HuH-7.5 (cell line): ENCODE results near the gene RPS18.

Experiments used
- DNase-seq: peaks from one replicate; pipeline ENCODE4 v3.0.0; 2011; ENCODE audit warnings: low spot score

Gene RPS18

DNA sequence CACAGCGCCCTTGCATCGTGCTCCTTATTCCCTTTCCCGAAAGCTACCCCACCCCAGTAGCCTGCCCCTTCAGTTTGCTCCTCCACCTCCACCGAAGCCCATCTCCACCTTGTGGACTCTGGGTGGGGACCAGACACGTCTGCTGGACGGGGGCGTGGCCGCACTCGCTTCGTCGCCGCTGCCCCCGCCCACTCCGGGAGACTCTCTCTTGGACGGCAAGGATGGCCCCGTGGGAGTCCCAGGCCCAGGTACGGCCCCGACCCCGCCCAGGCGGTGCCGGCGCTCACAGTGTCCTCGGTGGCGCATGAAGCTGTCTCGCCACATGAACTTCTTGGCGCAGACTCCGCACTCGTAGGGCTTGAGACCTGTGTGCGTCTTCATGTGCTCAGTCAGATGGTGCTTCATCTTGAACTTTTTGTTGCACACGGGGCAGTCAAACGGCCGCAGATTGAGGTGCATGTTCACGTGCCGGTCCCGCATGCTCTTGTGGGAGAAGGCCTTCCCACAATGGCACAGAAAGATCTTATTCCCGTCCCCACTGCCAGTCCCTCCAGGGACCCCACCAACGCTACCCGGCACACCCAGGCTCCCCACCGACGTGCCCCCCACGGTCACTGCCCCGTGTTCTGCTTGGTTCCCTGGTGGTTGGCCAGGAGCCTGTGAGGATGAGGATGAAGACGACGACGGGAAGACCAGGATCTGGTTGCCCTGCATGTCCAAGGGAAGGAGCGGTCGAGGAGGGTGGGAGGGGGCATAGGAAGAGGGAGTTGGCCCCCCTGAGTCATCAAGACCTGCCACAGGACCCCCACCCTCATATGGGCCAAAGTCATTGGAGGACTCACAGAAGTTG is 43.3 kb downstream of the RPS18 start:
- no peak for DNase-seq

DNA sequence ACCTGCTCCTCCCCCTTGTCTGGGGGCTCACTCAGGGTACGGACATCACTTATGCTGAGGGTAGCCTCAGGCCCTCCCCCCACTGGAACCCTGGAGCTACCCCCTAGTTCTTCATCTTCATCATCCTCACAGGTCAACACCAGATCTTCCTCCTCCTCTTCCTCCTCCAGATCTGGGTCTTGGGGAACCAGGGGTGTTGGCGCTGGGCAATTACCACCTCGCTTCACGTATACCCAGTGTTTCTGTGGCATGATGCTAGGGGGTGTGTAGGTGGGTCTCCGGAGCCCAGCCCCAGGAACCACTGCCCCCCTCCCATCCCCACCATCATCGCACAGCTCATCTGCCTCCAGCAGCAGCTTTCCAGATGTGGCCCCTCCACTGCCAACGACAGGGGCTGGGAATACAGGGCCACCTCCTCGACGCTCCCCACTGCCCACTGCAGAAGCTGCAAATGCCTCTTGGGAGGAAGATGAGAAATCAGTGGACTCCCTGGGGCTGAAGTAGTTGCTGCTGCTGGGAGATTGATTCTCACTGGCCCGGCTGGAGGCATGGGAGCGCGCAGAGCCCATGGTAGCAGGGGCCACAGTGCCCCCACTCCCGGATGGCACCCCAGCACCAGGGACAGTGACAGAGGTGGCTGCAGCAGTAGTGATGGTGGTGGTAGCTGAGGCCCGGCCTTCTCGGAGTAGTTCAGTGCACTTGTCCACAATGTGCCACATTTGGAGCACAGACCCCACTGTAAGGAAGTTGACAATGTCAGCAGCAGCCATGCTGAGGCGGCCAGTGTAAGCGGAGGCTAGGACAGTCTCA is 44.1 kb downstream of the RPS18 start:
- no peak for DNase-seq

DNA sequence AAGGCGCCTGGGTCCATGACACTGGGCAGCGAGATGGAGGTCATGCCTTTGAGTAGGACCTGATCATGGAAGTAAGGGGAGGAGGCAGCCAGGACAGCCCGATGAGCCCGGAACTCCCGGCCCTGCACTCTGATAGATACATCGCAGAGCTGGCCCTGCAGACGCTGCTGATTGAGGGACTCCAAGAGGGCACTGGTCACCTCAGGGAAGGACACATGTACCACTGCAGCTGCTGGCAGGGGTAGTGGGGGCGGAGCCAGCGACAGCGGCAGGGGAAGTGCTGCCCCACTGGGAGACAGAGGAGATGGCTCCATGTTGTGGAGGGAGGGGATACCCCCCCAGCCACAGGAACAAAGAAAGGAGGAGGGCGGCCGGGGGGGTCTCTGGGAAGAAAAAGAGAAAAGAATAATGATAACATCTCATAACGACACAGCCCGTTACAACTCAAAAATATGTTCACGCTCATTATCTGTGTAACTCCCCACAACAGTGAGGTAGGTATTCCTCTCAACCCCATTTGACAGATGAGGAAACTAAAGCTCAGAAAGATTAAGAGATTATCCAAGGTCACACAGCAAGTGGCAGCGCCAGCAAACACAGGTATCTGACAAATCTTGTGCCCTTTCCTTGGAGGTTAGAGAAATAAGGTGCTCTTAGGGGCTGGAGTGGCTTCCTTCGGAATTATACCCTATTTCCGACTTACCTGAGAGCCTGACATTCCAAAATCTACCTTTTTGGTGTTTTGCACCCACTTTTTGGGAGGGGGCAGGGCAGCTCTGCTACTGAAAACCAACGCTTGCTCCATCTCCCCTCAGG is 44.9 kb downstream of the RPS18 start:
- DNase-seq = no peak

DNA sequence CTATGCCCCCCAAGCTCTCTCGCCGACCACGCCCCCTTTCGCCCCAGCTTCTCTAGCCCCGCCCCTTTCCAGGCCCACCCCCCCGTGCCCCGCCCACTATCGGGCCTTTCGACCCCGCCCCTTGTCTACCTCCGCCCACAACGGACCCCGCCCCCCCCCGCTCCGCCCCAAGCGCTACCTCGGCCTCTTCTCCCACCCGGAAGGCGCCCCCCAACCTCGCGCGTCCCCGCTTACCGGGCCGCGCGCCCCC is 45.5 kb downstream of the RPS18 start:
- DNase-seq = peak; percentile 56

DNA sequence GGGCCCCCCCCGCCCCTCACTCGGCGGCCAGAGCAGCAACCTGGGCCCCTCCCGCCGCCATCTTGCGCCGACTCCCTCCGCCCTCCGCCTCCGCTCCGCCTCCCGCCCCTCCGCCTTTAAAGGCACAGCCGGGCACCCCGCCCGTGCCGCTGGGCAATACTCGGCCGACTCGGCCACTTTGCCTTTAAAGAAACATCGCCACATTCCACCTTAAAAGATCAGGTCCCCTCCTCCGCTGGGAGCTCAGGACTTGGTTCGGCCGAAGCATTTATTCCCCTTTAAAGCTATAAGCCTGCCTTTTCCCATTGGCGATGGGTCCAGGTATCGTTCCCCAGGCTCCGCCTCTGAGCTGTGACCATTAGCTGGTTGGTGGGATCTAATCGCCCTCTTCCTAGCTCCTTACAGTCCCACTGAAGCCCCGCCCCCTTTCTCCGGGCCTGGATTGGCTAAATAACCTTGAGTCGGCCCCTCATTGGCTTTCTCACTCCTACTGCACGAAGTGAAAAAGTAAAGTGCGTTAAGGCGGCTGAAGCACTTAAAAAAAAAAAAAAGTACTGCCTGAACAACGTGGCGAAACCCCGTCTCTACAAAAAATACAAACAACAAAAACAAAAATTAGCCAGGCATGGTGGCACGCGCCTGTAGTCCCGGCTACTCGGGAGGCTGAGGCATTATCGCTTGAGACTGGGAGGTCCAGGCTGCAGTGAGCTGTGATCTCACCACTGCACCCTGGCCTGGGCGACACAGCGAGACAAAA is 46.0 kb downstream of the RPS18 start, which contains the start of gene ZBTB22:
Gene ZBTB22, minus strand, starts transcription at position 76 of the 757 bp plus-strand sequence. CDS start 828 bp downstream, outside the sequence.
- peak; percentile 84 for DNase-seq

DNA sequence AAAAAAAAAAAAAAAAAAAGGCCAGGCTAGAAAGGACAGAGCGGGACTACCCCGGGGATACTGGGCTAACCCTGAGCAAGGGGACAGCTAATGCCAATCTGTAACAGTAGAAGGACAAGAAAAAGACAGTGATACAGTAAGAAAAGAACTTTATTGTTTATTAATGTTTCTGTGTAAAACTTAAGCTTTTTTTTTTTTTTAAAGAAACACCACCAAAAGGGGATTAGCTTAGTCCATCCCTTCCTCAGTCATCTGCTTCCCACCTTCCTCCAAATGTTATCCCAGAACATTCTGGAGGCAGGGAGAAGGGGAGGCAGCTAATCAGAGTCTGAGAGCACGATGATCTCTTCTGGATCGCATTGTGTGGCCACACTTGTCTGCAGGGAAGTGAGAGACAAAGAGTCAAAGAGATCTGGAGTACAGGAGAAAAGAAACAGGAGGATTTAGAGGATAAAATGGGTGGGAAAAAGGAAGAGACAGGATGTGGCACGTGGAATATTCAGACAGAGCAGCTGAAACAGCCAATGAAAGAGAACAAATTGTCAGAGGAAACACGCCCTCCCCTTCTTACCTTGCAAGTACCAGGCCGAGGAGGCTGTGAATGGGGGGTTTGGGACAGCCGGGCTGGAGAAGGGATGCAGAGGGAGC is 46.7 kb downstream of the RPS18 start:
- DNase-seq = no peak

DNA sequence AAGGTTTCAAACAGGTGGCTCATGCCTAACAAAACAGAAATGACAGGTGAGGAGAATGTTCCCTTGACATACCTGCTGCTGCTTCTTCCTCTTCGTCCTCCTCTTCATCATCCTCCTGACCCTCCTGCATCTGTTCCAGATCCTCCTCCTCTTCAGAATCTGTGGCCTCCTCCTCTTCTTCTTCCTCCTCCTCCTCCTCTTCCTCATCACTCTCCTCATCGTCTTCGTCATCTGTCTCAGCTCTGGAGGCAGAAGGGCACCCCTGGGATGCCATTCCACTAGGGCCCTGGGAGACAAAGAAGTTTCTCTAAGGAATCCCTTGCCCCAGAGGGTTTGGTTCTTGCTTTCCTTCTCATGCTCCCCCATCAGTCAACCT is 48.1 kb downstream of the RPS18 start:
- DNase-seq = no peak

DNA sequence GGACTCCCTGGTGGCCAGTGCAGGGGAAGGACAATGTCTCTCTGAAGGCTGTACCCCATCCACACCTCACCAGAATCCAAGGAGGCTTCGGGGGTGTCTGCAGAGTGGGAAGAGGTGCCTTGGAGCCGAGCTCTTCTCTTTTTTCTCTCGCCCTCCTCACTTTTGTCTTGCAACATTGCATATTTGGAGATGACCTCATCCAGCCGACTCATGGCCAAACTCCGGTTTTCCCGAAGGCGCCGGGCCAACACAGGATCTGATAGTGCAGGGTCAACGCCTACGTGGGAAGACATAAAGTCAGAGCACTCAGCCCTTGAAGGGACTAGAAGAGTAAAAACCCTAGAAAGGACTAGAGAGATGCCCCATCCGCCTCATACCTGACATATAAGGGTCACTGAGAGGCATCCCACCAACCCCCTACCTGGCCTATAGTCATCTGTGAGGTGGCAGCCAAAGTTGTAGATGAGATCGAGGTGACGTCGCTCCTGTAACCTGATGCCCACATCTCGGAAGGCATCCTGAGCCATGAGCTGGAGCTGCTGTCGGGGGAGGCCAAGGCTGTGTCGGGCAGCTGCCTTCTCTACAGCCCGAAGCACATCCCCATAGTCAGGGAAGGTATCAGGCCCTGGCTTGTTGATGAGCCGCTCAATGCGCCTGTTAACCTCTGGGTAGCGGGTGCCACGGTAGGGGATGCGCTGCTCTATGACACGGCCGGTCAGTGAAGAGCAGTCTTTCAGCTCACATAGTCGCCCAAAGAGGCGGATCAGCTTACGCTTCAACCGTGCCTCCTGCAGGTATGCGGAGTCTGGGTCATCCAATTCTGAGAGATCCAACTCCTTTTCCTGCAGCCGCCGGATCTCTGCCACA is 48.7 kb downstream of the RPS18 start:
- DNase-seq = no peak

DNA sequence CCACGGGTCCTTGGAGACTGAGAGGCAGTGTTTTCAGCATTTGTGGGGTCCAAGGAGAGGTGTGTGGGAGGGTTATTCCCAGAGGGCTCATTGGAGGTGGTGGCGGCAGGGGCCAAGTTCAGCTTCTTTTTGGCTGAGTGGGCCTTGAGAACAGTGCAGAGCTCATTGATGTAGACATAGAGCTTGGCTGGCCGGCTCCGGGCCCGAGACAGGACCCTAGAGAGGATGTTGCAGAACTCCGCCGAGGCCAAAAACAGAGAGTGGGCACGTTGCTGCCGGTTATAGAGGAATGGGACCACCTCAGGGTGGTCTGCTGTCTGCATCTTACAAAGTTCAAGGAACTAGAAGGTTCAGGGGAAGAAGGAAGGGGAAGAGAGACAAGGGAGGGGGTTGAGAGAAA is 49.4 kb downstream of the RPS18 start:
- DNase-seq = no peak

DNA sequence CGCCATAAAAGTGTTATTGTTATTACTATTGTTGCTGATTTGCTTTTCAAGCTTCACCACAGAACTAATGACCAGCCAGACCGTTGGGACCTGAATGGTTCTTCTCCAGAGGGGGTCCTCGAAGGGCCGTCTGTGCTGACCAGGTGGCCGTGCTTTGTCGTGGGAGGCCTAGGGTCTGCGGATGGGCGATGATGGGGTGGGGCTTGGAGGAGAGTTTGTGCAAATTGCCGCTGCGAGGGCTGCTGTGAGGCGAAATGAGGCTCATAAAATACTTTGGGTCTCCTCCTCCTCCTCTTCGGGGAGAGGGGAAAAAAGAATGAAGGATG is 51.7 kb downstream of the RPS18 start:
- DNase-seq = no peak

DNA sequence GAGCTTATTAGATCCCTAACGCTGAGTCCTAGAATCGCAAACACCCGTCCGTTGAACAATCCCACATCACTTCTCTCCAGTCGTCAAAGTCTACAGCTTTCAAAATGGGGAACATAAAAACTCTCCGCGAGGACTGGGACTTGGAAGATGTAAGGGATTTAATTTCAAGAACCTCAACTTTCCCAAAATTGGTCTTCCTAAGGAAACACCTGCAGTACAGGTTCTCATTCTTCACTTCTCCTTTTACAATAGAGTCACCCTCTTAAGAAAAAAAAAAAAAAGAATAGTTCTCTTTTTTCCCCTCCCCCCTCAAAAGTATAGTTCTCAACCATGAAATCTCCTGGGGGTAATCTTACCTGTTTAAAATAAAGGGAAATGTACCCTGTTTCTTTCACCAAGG is 52.2 kb downstream of the RPS18 start:
- no peak for DNase-seq
